ENCODE measurements around the gene SFXN5.
A peak's percentile ranks its signal among the peaks of the same experiment; 100 is the strongest.

The SFXN5 gene

DNA sequence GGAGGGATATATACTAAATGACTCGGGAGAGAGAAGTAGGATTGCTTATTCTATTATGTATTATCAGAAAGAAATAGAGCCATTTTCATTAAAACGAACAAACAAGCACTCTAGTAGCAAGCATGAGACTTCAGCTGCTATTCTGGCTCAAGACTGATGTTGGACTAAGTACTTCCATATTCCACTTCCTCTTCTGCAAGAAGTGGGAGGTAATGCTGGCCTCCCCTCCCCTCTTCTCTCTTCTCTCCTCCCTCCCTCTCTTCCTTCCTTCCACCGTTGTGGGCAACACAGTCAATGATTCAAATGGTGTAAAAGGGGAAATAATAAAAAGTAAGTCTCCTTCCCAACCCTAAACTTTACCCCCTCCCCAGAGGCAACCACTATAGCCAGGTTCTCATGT lies 91.6 kb downstream of the SFXN5 start:
- no peak for DNase-seq (ENCODE audit: low read depth, low spot score)

DNA sequence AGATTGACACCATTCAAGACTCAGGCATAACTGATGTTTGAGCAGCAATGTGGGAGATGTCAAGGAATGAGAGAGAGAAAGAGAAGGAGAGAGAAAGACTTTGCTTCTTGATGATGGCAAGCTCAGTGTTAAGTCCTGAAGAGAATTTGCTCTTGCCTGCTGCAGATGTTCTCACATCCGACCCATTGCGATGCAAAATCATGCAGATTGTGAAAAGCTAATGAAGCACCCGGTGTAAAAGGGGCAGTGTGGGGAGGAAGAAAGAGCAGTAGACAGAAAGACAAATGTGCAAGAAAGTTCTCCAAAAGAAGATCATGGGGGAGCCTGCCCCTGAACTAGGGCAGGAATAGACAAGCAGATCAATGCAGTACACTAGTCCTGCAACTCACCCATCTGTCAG lies 96.5 kb downstream of the SFXN5 start:
- no peak for DNase-seq (ENCODE audit: low read depth, low spot score)

- no peak for DNase-seq (ENCODE audit: low read depth, low spot score)
Observed at GRCh38 chr2:72974436-72974754, 97.1 kb downstream of the SFXN5 start.

DNA sequence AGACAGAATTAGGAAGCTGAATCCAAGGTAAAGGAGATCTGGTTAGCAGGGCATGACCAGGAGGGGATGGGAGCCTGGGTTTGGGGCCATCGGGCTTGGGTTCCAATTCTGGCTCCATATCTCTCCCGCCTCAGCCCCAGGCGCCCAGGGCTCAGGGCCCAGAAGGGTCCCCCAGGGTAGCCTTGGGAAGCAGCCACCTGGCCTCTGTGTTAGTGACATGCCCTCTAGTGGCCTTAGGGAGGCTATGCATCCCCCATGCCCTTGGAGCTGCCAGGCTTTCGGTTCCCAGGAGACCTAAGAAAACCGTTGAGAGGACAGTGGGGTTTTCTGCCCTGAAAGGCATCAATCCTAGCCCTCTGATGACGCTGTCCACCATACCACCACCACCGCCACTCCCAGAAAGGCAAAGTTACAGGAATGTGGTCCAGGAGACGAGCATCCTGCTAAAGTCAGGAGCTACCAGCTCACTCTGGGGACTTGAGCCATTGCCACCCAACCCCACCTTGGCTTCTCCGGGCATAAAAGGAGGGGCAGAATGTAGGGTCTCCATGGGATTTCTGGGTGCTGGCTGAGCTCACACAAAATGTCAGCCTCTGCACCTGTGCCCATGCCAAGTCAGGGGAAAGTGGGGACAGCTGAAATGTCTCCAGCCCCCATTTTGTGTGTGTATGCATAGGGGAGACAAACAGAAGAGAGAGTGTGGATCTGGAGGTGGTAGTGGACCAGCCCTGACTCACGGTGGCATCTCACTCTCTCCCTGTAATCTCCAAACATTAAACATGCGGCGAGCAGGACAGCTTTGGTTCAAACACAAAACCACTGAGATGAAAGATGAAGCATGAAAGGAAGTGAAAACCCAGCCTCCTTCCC lies 97.7 kb downstream of the SFXN5 start:
- DNase-seq (ENCODE audit: low read depth, low spot score) = peak; percentile 20

GRCh38 chr2:72973137-72973535 lies 98.4 kb downstream of the SFXN5 start:
- DNase-seq (ENCODE audit: low read depth, low spot score) = no peak

- no peak for DNase-seq (ENCODE audit: low read depth, low spot score)
Observed at GRCh38 chr2:72972352-72973136, 99.0 kb downstream of the SFXN5 start.

DNA sequence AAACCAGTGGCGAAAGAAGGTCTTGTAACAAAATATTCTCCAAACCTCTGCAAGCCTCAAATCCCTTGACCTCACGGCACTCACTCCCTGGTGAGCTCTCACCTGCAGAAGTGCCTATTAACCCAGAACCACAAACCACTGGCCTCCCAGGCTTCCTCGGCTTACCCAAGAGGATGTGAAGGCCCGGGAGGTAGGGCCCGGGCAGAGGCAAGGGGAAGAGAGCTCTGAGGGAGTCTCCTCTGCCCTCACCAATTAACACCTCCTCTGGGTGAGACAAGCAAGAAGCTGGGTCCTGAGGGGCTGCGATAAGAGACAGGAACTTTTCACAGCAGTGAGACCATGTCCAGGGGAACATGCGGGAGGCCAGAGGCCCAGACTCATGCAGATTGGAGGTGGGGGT lies 100.5 kb downstream of the SFXN5 start:
- no peak for DNase-seq (ENCODE audit: low read depth, low spot score)

DNA sequence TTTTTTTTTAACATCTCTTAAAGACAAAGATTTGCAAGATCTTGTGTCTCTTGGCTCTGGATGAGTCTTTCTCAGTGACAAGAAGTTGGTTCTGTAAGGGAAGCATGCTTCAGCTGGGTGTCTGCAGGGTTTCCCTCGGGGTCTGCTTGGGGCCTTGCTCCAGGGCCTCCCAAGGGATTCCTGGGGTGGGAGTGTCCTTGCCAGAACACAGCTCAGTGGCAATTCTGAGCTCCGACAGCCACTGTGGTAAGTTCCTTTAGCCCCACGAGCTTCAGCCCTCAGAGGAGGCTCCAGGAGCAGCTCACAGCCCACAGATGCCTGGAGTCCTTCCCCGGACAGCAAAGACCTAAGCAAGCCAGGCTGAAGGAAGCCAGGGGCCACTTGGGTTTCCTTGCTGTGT lies 101.8 kb downstream of the SFXN5 start:
- DNase-seq (ENCODE audit: low read depth, low spot score) = no peak

- no peak for DNase-seq (ENCODE audit: low read depth, low spot score)
Observed at GRCh38 chr2:72968286-72968685, 103.2 kb downstream of the SFXN5 start.

GRCh38 chr2:72965770-72966450 lies 105.6 kb downstream of the SFXN5 start:
- DNase-seq (ENCODE audit: low read depth, low spot score) = no peak

DNA sequence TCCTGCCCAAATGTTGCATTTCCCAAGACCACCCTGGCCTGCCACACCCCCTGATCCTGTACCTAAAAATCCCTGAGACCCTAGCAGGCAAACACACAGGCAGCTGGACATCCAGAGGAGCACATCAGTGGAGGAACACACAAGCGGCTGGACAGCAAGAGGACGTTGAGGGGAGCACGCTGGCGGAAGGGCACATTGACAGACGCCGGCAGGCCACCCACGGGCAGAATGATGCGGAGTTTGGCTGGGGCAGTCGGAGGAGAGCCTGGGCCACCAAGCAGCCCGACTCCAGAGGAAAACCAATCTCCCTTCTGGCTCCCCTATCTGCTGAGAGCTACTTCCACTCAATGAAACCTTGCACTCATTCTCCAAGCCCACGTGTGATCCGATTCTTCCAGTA lies 106.5 kb downstream of the SFXN5 start:
- no peak for DNase-seq (ENCODE audit: low read depth, low spot score)

- no peak for DNase-seq (ENCODE audit: low read depth, low spot score)
Observed at GRCh38 chr2:72964146-72964525, 107.4 kb downstream of the SFXN5 start.

GRCh38 chr2:72963423-72964145 lies 107.9 kb downstream of the SFXN5 start:
- no peak for DNase-seq (ENCODE audit: low read depth, low spot score)

GRCh38 chr2:72962911-72963310 lies 108.6 kb downstream of the SFXN5 start:
- DNase-seq (ENCODE audit: low read depth, low spot score) = no peak

GRCh38 chr2:72961853-72962468 lies 109.6 kb downstream of the SFXN5 start:
- DNase-seq (ENCODE audit: low read depth, low spot score) = no peak

- no peak for DNase-seq (ENCODE audit: low read depth, low spot score)
Observed at GRCh38 chr2:72961036-72961720, 110.3 kb downstream of the SFXN5 start.

GRCh38 chr2:72959995-72960981 lies 111.2 kb downstream of the SFXN5 start:
- DNase-seq (ENCODE audit: low read depth, low spot score) = no peak

- DNase-seq (ENCODE audit: low read depth, low spot score) = no peak
Observed at GRCh38 chr2:72959554-72959953, 112.0 kb downstream of the SFXN5 start.

GRCh38 chr2:72958542-72959385 lies 112.7 kb downstream of the SFXN5 start:
- no peak for DNase-seq (ENCODE audit: low read depth, low spot score)

All from smooth muscle cell of the brain vasculature (primary cell).